Activated T-cell treated with anti-CD3 and anti-CD28 coated beads for 1 hour (primary cell): ENCODE data around the gene XPNPEP3.
"Not testable (repeated sequence)": the region's sequence is repeated elsewhere in the genome, so short reads cannot be mapped to it uniquely, and the experiment has no call there.

Source experiments
- DNase-seq: peaks from one replicate; pipeline ENCODE4 v3.0.0-alpha.2; 2020; ENCODE audit warnings: low read depth

XPNPEP3 gene

GRCh38 chr22:40857309-40857855 lies 434 bp downstream of the XPNPEP3 start:
- no peak for DNase-seq

DNA sequence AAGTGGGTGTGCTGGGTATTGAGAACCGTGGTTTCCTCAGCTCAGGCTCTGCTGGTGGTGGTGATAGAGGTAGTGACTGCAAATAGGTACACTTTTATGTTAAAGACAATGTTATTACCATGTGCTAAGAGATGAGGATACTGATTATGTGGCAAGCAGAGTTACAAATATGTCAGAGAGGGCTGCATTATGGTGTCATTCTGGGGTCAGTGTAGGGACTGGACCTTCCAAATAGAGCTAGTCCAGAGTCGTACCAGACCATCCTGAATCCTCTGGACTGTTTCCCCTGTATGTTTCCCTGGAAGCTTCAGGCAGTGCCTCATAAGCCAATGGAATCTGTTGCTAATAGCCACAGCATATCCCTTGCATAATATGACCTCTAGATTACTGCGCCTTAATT lies 5.1 kb downstream of the XPNPEP3 start, which contains the start of gene DNAJB7:
DNAJB7 (minus strand) TSS at position 101 of the 400 bp plus-strand sequence. CDS start 119 bp downstream, outside the sequence.
- DNase-seq = no peak

DNA sequence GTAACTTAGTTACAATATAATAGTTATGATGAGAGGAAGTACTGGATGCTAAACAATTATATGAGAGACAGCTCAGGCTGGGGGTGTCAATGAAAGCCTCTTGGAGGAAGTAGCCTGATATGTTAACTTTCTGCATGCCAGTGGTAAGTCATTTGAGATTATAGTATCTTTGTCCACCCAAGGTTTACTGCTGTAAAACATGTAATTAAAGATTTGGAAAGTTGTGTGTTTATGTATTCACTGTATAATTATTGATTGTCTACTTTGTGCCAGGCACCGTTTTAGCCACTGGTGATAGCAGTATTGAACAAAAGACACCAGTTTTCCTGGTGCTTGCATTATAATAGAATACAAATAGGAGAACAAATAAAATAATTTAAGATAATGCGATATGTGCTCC lies 5.6 kb downstream of the XPNPEP3 start:
- DNase-seq = no peak

DNA sequence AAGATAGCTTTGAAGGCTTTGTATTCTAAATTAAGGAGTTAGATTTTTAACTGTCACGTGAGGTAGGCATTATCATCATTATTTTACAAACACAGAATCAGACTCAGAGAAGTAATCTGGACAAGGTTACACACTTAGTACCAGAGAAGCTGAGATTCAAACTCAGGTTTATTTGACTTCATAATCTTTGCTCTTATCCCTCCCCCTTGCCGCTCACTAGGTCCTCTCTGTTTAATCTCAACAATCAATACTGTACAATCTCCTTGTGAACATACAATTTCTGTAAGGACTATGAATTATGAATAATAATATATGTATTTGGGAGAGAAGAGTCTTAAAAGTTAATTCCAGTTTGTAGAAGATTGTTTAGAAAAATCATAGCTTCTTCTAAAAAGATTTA lies 10.2 kb downstream of the XPNPEP3 start:
- no peak for DNase-seq

DNA sequence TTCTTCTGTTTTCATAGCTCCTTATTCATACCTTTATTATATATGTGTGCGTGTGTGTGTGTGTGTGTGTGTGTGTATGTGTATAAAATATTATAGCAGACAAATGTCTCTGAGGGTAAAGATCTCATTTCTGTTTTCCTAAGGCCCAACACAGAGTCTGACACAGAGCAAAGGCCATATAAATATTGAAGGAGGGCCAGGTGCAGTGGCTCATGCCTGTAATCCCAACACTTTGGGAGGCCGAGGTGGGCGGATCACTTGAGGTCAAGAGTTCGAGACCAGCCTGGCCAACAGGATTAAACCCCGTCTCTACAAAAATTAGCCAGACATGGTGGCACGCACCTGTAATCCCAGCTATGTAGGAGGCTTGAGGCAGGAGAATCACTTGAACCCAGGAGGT lies 11.4 kb downstream of the XPNPEP3 start:
- DNase-seq = not testable (repeated sequence)

GRCh38 chr22:40874016-40874415 lies 17.1 kb downstream of the XPNPEP3 start:
- DNase-seq = no peak

DNA sequence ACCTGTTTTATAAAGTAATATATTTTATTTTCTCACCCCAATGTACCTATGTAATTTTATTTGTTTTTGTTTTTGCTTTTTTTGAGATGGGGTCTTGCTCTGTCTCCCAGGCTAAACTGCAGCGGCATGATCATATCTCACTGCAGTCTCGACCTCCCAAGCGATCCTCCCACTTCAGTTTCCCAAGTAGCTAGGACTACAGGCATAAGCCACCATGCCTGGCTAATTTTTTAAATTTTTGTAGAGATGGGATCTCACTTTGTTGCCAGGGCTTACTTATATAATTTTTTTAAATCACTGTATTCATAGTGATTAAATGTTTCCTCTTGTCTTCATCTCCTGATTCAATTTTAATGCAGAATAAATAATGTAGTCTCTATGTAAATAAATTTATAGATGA lies 18.2 kb downstream of the XPNPEP3 start:
- DNase-seq = no peak

DNA sequence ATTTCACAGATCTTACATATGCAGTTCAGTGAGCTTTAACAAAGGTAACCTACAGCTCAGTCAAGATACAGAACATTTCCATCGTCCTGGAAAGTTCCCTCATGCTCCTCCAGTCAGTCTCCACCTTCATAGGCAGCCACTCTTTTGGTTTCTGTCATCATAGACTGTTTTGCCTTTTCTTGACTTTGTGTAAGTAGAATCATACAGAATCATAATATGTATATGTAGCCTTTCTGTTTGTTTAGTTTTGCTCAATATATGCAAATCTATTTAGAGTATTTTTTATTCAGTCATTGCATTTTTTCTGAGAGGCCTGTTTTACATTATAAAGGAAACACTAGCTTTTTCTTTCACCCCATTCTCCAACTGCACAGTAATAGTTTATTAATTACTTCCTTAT lies 20.0 kb downstream of the XPNPEP3 start:
- DNase-seq = no peak

DNA sequence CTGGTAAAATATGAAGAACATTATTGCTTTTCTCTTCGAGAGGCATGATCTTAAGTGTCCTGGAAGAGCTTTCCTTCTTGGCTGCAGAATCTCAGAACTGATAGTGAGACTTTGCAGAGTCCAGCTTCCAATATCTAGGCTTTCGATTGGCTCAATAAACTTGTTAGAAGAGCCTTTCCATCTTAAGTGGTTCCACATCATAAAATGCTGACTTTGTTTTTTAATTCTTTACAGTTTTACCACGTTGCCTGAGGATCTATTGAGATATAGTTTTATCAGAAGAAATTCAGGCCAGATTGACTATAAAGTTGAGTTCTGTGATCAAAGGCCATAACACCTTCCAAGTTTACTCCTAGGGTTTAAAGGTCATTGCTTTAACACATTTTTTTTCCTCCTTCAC lies 20.5 kb downstream of the XPNPEP3 start:
- DNase-seq = no peak

GRCh38 chr22:40878922-40879321 lies 22.0 kb downstream of the XPNPEP3 start:
- DNase-seq = no peak

DNA sequence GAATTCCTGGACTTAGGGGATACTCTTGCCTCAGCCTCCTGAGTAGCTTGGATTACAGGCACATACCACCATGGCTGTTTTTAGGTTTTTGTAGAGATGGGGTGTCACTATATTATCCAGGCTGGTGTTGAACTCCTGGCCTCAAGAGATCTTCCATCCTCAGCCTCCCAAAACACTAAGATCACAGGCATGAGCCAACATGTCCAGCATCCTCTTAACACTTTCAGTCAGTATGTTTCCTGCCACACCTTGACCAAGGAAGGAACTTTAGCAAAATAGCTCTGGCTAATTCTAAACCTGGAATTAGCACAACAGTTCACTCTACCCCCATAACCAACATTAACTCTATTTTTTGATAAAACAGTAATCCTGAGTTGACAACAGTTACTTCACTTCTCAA lies 32.2 kb downstream of the XPNPEP3 start:
- DNase-seq = no peak

DNA sequence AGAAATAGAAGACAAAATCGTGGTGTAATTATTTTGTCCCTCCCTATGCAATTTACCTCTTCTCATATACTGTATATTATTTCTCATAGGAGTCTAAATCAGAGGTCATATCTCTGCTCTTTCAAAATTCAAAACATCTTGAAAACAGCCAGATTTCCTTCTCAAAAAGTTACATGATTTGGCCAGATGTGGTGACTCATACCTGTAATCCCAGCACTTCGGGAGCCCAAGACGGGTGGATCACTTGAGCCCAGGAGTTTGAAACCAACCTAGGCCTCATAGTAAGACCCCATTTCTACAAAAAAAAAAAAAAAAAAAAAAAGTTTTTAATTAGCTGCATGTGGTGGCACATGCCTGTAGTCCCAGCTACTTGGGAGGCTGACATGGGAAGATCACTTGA lies 33.9 kb downstream of the XPNPEP3 start:
- no peak for DNase-seq

- no peak for DNase-seq
These were observed 37.5 kb downstream of the XPNPEP3 start for GRCh38 chr22:40894417-40894816.

DNA sequence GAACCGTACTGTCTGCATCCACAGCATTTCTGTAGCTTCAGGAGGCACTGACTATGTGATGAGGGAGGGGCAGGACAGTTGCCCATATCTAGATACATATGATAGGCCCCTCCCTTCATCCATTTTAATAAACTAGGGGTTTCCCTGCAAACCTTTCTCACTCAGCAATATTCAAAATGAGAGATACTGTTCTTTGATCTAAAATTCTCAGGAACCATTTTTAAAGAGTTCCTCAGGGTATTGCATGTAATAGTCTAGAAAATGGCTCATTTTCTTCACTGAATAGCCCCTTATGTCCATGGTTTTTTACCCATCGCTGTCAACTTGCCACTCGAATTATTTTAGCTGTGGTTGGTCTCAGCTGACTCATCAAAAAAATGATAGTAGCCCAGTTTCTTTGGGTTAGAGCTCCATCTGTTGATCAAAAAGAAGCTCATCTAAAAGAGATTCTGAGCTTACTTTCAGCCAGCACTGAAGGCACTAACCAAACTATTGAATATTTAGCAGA lies 42.0 kb downstream of the XPNPEP3 start:
- DNase-seq = no peak

- no peak for DNase-seq
These were observed 47.2 kb downstream of the XPNPEP3 start for GRCh38 chr22:40904101-40904500.

DNA sequence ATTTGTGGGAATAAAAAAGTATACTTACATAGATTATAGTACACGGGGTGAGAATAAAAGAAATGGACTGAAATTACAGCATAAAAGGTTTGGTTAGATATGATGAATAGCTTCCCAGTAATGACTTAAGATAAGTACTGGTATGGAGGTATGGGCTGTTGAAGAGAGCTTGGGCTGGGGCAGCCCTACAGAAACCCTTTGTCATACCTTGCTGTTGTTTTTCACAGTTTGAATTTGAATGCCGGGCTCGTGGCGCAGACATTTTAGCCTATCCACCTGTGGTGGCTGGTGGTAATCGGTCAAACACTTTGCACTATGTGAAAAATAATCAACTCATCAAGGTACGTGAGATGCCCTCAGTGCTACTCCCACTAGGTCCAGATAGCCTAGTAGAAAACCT lies 51.9 kb downstream of the XPNPEP3 start:
- no peak for DNase-seq

GRCh38 chr22:40911772-40912171 lies 54.8 kb downstream of the XPNPEP3 start:
- DNase-seq = no peak

GRCh38 chr22:40912987-40913386 lies 56.0 kb downstream of the XPNPEP3 start:
- DNase-seq = not testable (repeated sequence)

- DNase-seq = no peak
These were observed 62.5 kb downstream of the XPNPEP3 start for GRCh38 chr22:40919446-40919845.

GRCh38 chr22:40920526-40920925 lies 63.6 kb downstream of the XPNPEP3 start:
- DNase-seq = no peak

- no peak for DNase-seq
These were observed 65.7 kb downstream of the XPNPEP3 start for GRCh38 chr22:40922484-40923303.

GRCh38 chr22:40928657-40929056 lies 71.7 kb downstream of the XPNPEP3 start:
- no peak for DNase-seq

- DNase-seq = no peak
These were observed 75.4 kb downstream of the XPNPEP3 start for GRCh38 chr22:40932396-40932795.

DNA sequence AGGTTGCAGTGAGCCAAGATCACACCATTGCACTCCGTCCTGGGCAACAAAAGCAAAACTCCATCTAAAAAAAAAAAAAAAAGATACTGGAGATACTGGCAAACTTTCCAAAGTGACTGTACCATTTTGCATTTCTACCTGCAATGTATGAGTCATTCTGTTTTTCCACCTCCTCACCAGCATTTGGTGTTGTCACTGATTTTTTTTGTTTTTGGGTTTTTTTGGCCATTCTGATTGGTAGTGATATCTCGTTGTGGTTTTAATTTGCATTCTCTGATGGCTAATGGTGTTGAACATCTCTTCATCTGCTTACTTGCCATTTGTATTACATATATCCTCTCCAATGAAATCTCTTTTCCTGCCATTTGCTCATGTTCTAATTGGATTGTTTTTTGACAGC lies 82.3 kb downstream of the XPNPEP3 start:
- DNase-seq = no peak
